ENCODE data around the gene ARHGAP31. TPM values are rescaled to one million over a fixed set of nuclear protein-coding genes. Genes with fewer than 3 reads are reported as not detected.

The ARHGAP31 gene
- total and polyA plus RNA-seq, 5 donors: 14.6 to 52.3 (median 45.1) TPM

GRCh38 chr3:119294696-119295671 lies 801 bp downstream of the ARHGAP31 start:
- Histone ChIP-seq H3K4me1 (ENCODE audit: control insufficient read depth, insufficient read depth, low read length) (peaks cover 20% of the 10 kb centered on the region), H3K9me3 (ENCODE audit: control insufficient read depth, low read length) (no peaks in the 10 kb centered on the region), H3K27me3 (ENCODE audit: control insufficient read depth, insufficient read depth) (no peaks in the 10 kb centered on the region), H3K4me3 (ENCODE audit: low read length) (peak overlapping the region; percentile 86), H3K27ac (ENCODE audit: low read length) (peak overlapping the region; percentile 99)
- intact Hi-C loops (cut with DNase I): loop anchor here in 3 of 4 donors (5.0 to 10.0 kb wide), 3 partner anchors 42 to 170 kb away; partner anchors contain the start of genes POGLUT1 (in 1 of the 3) and TMEM39A (in 1 of the 3)
- ATAC-seq: peak; percentile 36 to 52
- peak; percentile 39 to 70 (median 65) for DNase-seq
- WGBS: under 1% methylated on average over 43 of the region's 43 CpGs

- Histone ChIP-seq H3K9me3 (ENCODE audit: control insufficient read depth, low read length) (no peaks in the 10 kb centered on the region), H3K4me3 (ENCODE audit: low read length) (peak overlapping the region; percentile 86), H3K4me1 (ENCODE audit: control insufficient read depth, insufficient read depth, low read length) (peaks cover 25% of the 10 kb centered on the region), H3K27ac (ENCODE audit: low read length) (peak overlapping the region; percentile 62), H3K27me3 (ENCODE audit: control insufficient read depth, insufficient read depth) (no peaks in the 10 kb centered on the region)
- no peak for ATAC-seq
- no peak for DNase-seq
- WGBS: 20% methylated on average over 8 of the region's 8 CpGs
- intact Hi-C loops (cut with DNase I): loop anchor here in 3 of 4 donors (5.0 to 10.0 kb wide), 3 partner anchors 41 to 169 kb away; partner anchors contain the start of genes POGLUT1 (in 1 of the 3) and TMEM39A (in 1 of the 3)
These were observed 1.9 kb downstream of the ARHGAP31 start for GRCh38 chr3:119295816-119296726.

- WGBS: 47% methylated on average over 4 of the region's 4 CpGs
- peak overlapping the region; percentile 86 for H3K4me3 ChIP-seq (ENCODE audit: low read length)
- DNase-seq: no peak
- H3K4me1 ChIP-seq (ENCODE audit: control insufficient read depth, insufficient read depth, low read length): peaks cover 28% of the 10 kb centered on the region
- ATAC-seq: no peak
- H3K27me3 ChIP-seq (ENCODE audit: control insufficient read depth, insufficient read depth): no peaks in the 10 kb centered on the region
- peak overlapping the region; percentile 62 for H3K27ac ChIP-seq (ENCODE audit: low read length)
- no peaks in the 10 kb centered on the region for H3K9me3 ChIP-seq (ENCODE audit: control insufficient read depth, low read length)
- intact Hi-C loops (cut with DNase I): loop anchor here in 3 of 4 donors (5.0 to 10.0 kb wide), 3 partner anchors 41 to 168 kb away; partner anchors contain the start of genes POGLUT1 (in 1 of the 3) and TMEM39A (in 1 of the 3)
These were observed 2.5 kb downstream of the ARHGAP31 start for GRCh38 chr3:119296727-119297122.

GRCh38 chr3:119297169-119297568 lies 3.0 kb downstream of the ARHGAP31 start:
- no peaks in the 10 kb centered on the region for H3K27me3 ChIP-seq (ENCODE audit: control insufficient read depth, insufficient read depth)
- H3K27ac ChIP-seq (ENCODE audit: low read length): peak overlapping the region; percentile 70
- no peaks in the 10 kb centered on the region for H3K9me3 ChIP-seq (ENCODE audit: control insufficient read depth, low read length)
- DNase-seq (peak; percentile 64 to 82 (median 65)), ATAC-seq (no peak)
- intact Hi-C loops (cut with DNase I): loop anchor here in 3 of 4 donors (5.0 to 10.0 kb wide), 3 partner anchors 40 to 168 kb away; partner anchors contain the start of genes POGLUT1 (in 1 of the 3) and TMEM39A (in 1 of the 3)
- peak overlapping the region; percentile 86 for H3K4me3 ChIP-seq (ENCODE audit: low read length)
- peaks cover 28% of the 10 kb centered on the region for H3K4me1 ChIP-seq (ENCODE audit: control insufficient read depth, insufficient read depth, low read length)

- intact Hi-C loops (cut with DNase I): loop anchor here in 3 of 4 donors (5.0 to 10.0 kb wide), 3 partner anchors 39 to 166 kb away; partner anchors contain the start of genes POGLUT1 (in 1 of the 3) and TMEM39A (in 1 of the 3)
- H3K9me3 ChIP-seq (ENCODE audit: control insufficient read depth, low read length): no peaks in the 10 kb centered on the region
- WGBS: 70% methylated on average over 11 of the region's 11 CpGs
- DNase-seq (no peak), ATAC-seq (no peak)
- H3K27ac ChIP-seq (ENCODE audit: low read length): no peak overlapping the region
- peaks cover 26% of the 10 kb centered on the region for H3K4me1 ChIP-seq (ENCODE audit: control insufficient read depth, insufficient read depth, low read length)
- H3K27me3 ChIP-seq (ENCODE audit: control insufficient read depth, insufficient read depth): no peaks in the 10 kb centered on the region
- no peak overlapping the region for H3K4me3 ChIP-seq (ENCODE audit: low read length)
These were observed 4.4 kb downstream of the ARHGAP31 start for GRCh38 chr3:119298565-119298941.

GRCh38 chr3:119300991-119301391 lies 6.8 kb downstream of the ARHGAP31 start:
- Histone ChIP-seq H3K4me3 (ENCODE audit: low read length) (no peak overlapping the region), H3K27ac (ENCODE audit: low read length) (peak overlapping the region; percentile 25), H3K4me1 (ENCODE audit: control insufficient read depth, insufficient read depth, low read length) (peaks cover 36% of the 10 kb centered on the region), H3K27me3 (ENCODE audit: control insufficient read depth, insufficient read depth) (no peaks in the 10 kb centered on the region), H3K9me3 (ENCODE audit: control insufficient read depth, low read length) (no peaks in the 10 kb centered on the region)
- WGBS: 46% methylated on average over 5 of the region's 5 CpGs
- ATAC-seq (peak; percentile 25 to 40), DNase-seq (peak in 1 of 3 donors; percentile 55)
- intact Hi-C loops (cut with DNase I): no loop called here

GRCh38 chr3:119301662-119302061 lies 7.5 kb downstream of the ARHGAP31 start:
- DNase-seq (peak in 2 of 3 donors; percentile 26 to 58), ATAC-seq (peak; percentile 29 to 40)
- H3K4me3 ChIP-seq (ENCODE audit: low read length): no peak overlapping the region
- no peak overlapping the region for H3K27ac ChIP-seq (ENCODE audit: low read length)
- H3K27me3 ChIP-seq (ENCODE audit: control insufficient read depth, insufficient read depth): no peaks in the 10 kb centered on the region
- intact Hi-C loops (cut with DNase I): no loop called here
- no peaks in the 10 kb centered on the region for H3K9me3 ChIP-seq (ENCODE audit: control insufficient read depth, low read length)
- peaks cover 36% of the 10 kb centered on the region for H3K4me1 ChIP-seq (ENCODE audit: control insufficient read depth, insufficient read depth, low read length)
- WGBS: 77% methylated on average over 3 of the region's 3 CpGs

- Histone ChIP-seq H3K4me3 (ENCODE audit: low read length) (no peak overlapping the region), H3K27ac (ENCODE audit: low read length) (no peak overlapping the region), H3K9me3 (ENCODE audit: control insufficient read depth, low read length) (no peaks in the 10 kb centered on the region), H3K4me1 (ENCODE audit: control insufficient read depth, insufficient read depth, low read length) (peaks cover 28% of the 10 kb centered on the region), H3K27me3 (ENCODE audit: control insufficient read depth, insufficient read depth) (no peaks in the 10 kb centered on the region)
- 60% methylated on average over 7 of the region's 7 CpGs for WGBS
- intact Hi-C loops (cut with DNase I): no loop called here
- peak in 1 of 3 donors; percentile 31 for DNase-seq
- peak; percentile 15 to 31 for ATAC-seq
These were observed 8.7 kb downstream of the ARHGAP31 start for GRCh38 chr3:119302697-119303551.

- ATAC-seq: no peak
- no peak overlapping the region for H3K4me3 ChIP-seq (ENCODE audit: low read length)
- H3K9me3 ChIP-seq (ENCODE audit: control insufficient read depth, low read length): no peaks in the 10 kb centered on the region
- intact Hi-C loops (cut with DNase I): no loop called here
- no peaks in the 10 kb centered on the region for H3K27me3 ChIP-seq (ENCODE audit: control insufficient read depth, insufficient read depth)
- no peak overlapping the region for H3K27ac ChIP-seq (ENCODE audit: low read length)
- WGBS: 67% methylated on average over 1 of the region's 1 CpG
- peaks cover 23% of the 10 kb centered on the region for H3K4me1 ChIP-seq (ENCODE audit: control insufficient read depth, insufficient read depth, low read length)
- DNase-seq: no peak
These were observed 10.1 kb downstream of the ARHGAP31 start for GRCh38 chr3:119304201-119304713.

Data from right cardiac atrium (tissue), 5 donors.